GM18517 (cell line): Measurements from ENCODE around the gene PSD4.

Experiments
- ATAC-seq: cut with Tn5 transposase; IDR thresholded peaks from one replicate; pipeline ENCODE4 v1.9.1; 2021; ENCODE audit warnings: mild to moderate bottlenecking, moderate library complexity; ENCODE audit not compliant: unreplicated experiment

PSD4 gene

GRCh38 chr2:113167115-113167932 is 6.4 kb upstream of the PSD4 start:
- ATAC-seq = no peak

GRCh38 chr2:113167962-113168340 is 5.8 kb upstream of the PSD4 start:
- no peak for ATAC-seq

- no peak for ATAC-seq
Observed at GRCh38 chr2:113169002-113169530, 4.7 kb upstream of the PSD4 start.

DNA sequence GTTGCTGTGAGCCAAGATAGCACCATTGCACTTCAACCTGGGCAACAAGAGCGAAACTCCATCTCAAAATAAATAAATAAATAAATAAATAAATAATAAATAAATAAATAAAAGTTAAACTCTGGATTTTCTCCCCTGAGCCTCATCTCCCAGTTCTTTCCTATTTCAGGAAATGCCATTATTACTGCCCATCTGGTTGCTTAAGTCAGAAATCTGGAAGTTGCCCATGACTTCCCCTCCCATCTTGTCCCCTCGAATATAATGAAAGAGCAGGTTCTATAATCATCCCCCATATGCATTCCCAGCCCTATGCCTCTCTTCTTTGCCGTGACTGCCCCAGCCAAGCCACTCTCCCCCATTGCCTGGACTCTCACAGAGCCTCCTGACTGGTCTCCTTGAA is 4.2 kb upstream of the PSD4 start:
- no peak for ATAC-seq

DNA sequence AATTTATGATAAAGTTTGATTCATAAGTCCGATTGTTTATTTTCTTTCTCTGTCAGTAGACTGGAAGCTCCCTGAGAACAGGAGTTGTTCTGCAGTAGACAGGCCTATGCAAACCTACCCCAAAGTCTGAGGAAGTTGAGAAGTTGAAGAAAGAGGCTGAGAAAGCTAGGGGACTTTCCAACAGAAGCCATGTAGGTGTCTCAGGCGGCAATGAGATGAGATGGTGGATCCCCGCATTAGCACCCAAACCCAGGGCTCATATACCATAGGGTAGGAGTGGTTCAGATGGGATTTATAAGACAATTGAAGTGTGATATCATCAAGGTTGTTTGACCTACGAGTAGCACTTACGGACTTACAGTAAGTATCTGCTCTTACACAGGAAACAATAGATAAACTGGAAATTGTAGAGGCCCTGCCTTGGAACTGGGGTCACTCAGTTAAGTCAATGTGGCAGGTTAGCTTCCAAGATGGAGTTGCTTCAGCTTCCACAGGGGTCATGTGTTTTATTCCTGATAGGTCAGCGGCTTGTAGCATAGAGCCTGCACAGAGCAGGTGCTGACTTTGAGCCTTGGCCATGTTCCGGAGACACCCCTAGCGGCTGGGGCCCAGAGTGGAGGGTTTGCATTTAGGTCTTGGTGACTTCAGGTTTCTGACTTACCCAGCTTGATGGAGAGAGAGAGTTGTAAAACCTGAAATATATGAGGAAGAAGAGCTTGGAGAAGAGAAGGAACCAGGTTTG is 2.3 kb upstream of the PSD4 start:
- ATAC-seq = no peak

DNA sequence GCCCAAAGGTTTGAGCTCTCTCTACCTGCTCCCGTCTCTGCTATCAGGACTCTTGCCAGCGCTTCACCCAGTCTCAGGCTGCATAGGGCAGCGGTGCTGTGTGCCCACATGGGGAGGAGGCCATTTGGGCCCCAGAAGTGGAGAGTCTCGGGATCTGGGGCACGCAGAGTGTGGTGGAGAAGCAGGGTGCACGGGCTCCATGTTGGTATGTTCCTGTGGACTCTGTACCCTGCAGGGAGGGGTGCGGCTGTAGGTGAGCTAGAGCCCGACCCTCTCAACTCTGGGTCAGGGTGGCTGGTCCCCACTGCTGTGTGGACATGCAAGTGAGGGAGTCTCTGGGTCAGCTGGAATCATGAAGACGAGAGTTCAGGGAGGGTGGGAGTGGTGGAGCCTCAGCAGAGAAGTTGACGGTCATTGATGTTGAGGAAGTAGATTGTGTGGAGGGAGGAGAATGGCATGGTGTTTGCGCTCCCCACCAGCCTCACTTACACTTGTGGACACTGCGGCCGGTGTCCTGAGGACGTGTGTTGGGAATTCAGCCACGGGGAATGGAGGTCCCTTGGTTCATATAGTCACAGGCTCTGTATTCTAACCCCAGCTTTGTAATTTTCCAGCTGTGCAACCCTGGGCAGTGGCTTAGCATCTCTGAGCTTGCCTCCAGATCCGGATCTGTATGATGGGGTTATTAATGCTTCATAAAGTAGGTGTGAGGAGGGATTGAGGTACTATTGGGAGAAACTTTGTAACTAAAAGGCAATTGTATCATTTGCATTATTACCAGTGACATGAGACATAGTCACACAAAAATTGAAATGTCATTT is 840 bp upstream of the PSD4 start:
- ATAC-seq = no peak

GRCh38 chr2:113174376-113174750 is 592 bp downstream of the PSD4 start:
- ATAC-seq = no peak

DNA sequence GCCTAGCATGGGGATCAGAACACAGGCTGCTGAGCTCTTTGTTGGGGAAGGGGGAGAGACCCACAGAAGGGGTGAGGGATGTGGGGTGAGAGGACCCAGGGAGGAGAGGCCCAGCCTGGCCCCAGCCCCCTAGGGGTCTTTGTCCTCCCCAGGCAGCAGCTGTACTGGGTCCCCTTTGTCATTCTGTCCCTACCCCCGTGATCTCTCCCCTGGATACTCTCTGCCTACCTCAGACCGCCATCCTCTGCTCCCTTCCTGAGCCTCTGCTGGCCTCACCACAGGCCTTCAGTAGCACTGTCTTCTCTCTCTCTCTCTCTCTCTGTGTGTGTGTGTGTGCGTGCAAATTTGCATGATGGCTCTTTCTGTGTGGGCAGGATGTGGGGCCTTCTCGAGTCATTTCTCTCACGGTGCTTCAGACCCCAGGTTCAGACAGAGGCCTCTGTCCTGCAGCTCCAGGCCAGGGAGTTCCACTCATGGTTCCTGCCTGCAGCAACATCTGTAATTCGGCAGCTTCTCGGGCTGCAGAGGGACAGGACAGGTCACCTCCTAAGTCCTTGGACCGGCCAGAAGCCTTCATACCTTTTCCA is 1.4 kb downstream of the PSD4 start:
- ATAC-seq = peak; percentile 76

DNA sequence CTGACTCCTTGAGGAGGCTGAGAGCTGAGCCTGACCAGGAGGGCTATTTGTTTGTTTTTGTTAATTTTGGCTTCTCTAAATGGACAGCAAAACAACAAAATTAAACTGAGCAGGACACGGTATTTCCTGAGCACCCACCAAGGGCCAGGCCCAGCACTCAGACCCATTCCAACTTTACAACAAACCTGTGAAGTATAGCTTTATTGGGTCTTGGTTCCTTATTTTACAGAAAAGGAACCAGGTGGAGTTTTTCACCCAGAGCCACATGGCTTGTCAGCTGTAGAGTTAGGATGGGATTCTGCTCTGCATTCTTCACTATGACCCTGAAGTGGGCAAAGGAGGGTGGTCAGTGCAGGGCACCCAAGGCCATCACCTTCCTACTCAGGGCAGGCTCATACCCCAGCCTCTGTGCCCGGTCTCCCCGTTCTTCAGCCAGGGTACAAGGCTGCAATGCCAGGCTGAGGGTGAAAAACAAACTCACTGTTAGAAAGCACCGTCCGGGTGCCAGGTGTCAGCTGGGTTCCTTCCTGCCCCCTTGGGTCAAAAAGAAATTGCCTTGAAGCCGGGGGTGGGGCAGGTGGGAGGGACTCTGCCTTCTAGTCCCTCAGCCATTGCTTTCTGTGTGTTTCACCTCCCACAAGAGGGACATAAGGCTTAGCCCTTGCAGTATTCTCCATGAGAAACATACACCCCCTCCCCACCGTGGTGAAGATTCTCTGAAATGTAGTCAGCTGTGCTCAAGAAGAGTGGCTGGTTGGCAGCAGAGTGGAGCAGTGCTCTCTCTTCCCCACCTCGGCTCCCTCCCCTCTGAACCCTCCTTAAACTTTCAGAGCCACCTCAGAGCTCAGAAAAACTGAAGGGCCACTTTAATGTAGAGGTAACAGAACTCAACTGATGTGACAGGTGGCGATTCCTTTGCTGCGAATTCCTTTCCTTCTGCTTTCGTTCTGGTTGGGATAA is 2.2 kb downstream of the PSD4 start:
- ATAC-seq = peak; percentile 23

GRCh38 chr2:113176696-113177355 is 3.1 kb downstream of the PSD4 start:
- ATAC-seq = no peak

DNA sequence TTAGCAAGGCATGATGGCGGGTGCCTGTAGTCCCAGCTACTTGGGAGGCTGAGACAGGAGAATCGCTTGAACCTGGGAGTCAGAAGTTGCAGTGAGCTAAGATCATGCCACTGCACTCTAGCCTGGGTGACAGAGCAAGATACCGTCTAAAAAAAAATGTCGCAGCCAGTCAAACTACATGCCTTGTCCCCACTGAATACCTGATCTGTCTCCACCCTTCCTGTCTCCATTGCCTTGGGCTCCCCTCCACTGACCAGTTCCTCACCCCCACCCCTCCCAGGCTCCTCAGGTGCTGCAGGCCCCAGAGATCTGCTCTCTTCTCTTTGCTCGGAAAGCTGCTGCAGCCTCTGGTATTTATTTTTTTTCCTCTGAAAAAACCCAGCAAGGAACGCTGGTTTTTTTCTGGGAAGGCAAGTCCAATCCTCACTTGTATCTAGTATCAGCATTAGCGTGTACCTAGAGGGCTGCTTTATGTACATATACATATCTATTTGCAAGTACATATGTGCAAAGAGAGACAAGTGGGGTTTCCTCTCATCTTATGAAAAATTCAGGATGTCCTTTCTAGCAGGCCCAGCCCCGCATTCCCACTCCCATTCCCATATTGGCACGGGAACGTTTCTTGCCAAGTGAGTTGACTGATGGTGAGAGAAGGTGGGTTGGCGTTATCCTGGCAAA is 4.4 kb downstream of the PSD4 start:
- no peak for ATAC-seq

GRCh38 chr2:113178891-113179290 is 5.1 kb downstream of the PSD4 start:
- no peak for ATAC-seq

DNA sequence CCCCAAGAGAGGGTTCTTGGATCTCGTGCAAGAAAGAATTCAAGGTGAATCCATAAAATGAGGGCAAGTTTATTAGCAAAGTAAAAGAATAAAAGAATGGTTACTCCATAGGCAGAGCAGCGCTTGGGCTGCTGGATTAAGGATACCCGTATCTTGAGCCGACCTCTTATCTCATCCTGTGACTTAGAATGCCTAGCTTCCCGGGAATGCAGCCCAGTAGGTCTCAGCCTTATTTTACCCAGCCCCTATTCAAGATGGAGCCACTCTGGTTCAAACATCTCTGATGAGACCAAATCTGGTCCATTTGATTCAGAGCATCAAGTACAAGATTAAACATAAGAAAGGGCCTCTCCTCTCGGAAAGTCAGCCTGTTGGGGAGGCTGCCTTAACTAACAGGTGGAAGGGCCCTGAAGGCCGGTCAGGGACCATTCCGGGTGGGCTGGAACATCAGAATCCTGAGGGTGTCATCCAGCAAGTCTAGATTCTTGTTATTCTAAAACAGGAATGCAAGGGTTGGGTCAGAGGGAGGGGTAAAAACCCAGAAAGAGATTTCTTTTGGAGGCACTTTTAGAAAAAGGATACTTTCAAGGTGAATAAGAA is 5.8 kb downstream of the PSD4 start:
- ATAC-seq = no peak

- ATAC-seq = no peak
Observed at GRCh38 chr2:113180131-113180946, 6.6 kb downstream of the PSD4 start.

- ATAC-seq = no peak
Observed at GRCh38 chr2:113181258-113182051, 7.7 kb downstream of the PSD4 start.

DNA sequence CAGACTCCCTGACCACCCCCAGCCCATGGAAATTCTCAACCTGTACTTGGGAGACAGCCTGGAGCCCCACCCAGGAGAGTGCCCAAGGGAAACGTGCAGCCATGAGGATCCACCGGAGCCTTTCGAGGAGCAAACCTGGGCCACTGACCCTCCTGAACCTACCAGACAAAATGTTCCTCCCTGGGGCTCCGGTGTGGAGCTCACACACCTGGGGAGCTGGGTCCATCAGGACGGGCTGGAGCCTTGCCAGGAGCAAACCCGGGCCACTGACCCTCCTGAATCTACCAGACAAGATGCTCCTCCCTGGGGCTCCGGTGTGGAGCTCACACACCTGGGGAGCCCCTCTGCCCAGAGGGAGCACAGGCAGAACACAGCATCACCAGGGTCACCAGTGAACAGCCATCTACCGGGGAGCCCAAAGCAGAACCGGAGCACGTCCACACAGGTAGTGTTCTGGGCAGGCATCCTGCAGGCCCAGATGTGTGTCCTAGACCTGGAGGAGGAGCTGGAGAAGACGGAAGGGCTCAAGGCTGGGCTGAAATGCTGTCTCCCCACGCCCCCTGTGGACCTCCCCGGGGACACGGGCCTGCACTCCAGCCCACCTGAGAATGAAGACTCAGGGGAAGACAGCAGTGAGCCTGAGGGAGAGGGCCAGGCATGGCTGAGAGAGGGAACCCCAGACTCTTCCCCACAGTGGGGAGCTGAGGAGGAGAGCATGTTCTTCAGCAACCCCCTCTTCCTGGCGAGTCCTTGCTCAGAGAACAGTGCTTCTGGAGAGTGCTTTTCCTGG is 8.9 kb downstream of the PSD4 start:
- no peak for ATAC-seq
